H1 (cell line): ENCODE results near the gene STX8. TPM values are rescaled to one million over a fixed set of nuclear protein-coding genes. Genes with fewer than 3 reads are reported as not detected.

Experiments used
- EP300 ChIP-seq, 2 experiments: IDR thresholded peaks; 1 replicate in 1 of 2; 2 replicates in 1 of 2; pipeline ENCODE4 v1.6.1; 2011 to 2012; ENCODE audit warnings: low read depth in 2 of 2, low read length in 2 of 2, mild to moderate bottlenecking in 2 of 2, borderline replicate concordance in 1 of 2, inconsistent platforms in 1 of 2, moderate library complexity in 1 of 2
- SP1 ChIP-seq: IDR thresholded peaks from 2 replicates; pipeline ENCODE4 v1.6.1; 2011; ENCODE audit warnings: low read depth, low read length
- TCF12 ChIP-seq: IDR thresholded peaks from 2 replicates; pipeline ENCODE4 v1.6.1; 2011; ENCODE audit warnings: low read depth, mild to moderate bottlenecking, low read length
- polyA plus RNA-seq, 7 experiments: library from polyadenylated mRNA; depleted of rRNA in 3 of 7; stranded (reverse) in 5 of 7; unstranded in 2 of 7; fragments of >200 nt in 5 of 7; fragments of 200-250 nt in 2 of 7; gene quantifications; 1 replicate in 5 of 7; 2 replicates in 1 of 7; 4 replicates in 1 of 7; pipeline versions ENCODE4 v1.2.1 to v1.2.3, GENCODE V29; 2011 to 2013; ENCODE audit warnings: missing spikeins in 2 of 7, mixed read lengths in 2 of 7
- total RNA-seq: library from RNA; stranded (reverse); fragmentation: NEBNext Ultra II Directional; extraction: Animal tissue kit (Norgen Biotek cat#: 25700); gene quantifications from 2 replicates; pipeline ENCODE4 v1.2.1, GENCODE V29; 2021
- TF ChIP-seq, protein P1 (sequence below): IDR thresholded peaks from 2 replicates; pipeline ENCODE4 v1.6.1; 2012; ENCODE audit warnings: inconsistent platforms

Gene STX8
- total and polyA plus RNA-seq, 2 of the 8 experiments (the other 6 are each of a cell fraction or from before 2014, with no cell fraction given) = 22.8 to 42.5 TPM

DNA sequence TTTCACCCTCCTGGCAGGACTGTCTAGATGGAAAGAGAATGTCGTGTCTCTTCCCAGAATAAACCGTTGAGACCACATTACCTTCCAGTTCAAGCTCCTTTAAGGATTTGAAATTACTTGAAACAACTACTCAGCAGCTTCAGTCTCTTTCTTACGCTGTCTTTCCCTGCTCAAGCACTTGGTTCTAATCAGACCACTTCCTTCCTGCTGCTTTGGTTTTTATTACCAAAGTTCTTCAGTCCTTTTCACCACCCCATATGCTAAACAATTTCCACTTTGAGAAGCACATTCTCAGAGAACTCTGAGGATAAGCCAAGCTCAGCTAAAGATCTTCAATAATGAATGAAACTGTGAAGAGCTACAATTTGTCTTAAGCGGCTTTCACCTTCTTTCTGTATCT is 105.4 kb downstream of the STX8 start (continued):
- no peak for TF ChIP-seq TCF12
- TF ChIP-seq SP1 = no peak
- TF ChIP-seq EP300 (IDR thresholded peaks at IDR 0.05; ENCODE audit: borderline replicate concordance in 1 of 2, low read depth in 2 of 2, low read length in 2 of 2) = no peak
- TF ChIP-seq, protein P1, sequence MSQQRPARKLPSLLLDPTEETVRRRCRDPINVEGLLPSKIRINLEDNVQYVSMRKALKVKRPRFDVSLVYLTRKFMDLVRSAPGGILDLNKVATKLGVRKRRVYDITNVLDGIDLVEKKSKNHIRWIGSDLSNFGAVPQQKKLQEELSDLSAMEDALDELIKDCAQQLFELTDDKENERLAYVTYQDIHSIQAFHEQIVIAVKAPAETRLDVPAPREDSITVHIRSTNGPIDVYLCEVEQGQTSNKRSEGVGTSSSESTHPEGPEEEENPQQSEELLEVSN = no peak
